Measurements from ENCODE around the gene BAX. TPM values are rescaled to one million over a fixed set of nuclear protein-coding genes. Genes with fewer than 3 reads are reported as not detected.

BAX gene
- total RNA-seq, 2 donors from 2014 or later, result 318 to 448 TPM

GRCh38 chr19:49004964-49005614 is 50.4 kb downstream of the BAX start:
- H3K27me3 Mint-ChIP-seq (ENCODE audit: low read depth), result no peaks in the 10 kb centered on the region
- no peaks in the 10 kb centered on the region for H3K4me1 Mint-ChIP-seq (ENCODE audit: low read depth)
- no peak overlapping the region for H3K4me3 Mint-ChIP-seq
- DNase-seq (no peak), ATAC-seq (replicated peaks in 1 of 2) (no peak)
- no peak overlapping the region for H3K27ac Mint-ChIP-seq
- peaks cover 5 to 6% of the 10 kb centered on the region in 2 donors for H3K36me3 Mint-ChIP-seq (ENCODE audit: insufficient read depth in 2 of 2)
- no peaks in the 10 kb centered on the region for H3K9me3 Mint-ChIP-seq

- ATAC-seq (replicated peaks in 1 of 2) (no peak), DNase-seq (no peak)
- H3K9me3 Mint-ChIP-seq, result no peaks in the 10 kb centered on the region
- peaks cover 5 to 11% of the 10 kb centered on the region in 2 donors for H3K36me3 Mint-ChIP-seq (ENCODE audit: insufficient read depth in 2 of 2)
- no peak overlapping the region for H3K27ac Mint-ChIP-seq
- no peaks in the 10 kb centered on the region for H3K4me1 Mint-ChIP-seq (ENCODE audit: low read depth)
- H3K27me3 Mint-ChIP-seq (ENCODE audit: low read depth), result no peaks in the 10 kb centered on the region
- H3K4me3 Mint-ChIP-seq, result no peak overlapping the region
Observed at GRCh38 chr19:49006905-49007304, 52.2 kb downstream of the BAX start.

GRCh38 chr19:49009828-49010227 is 55.2 kb downstream of the BAX start:
- Mint-ChIP-seq H3K36me3 (ENCODE audit: insufficient read depth in 2 of 2) (peaks cover 4 to 6% of the 10 kb centered on the region in 2 donors), H3K27ac (no peak overlapping the region), H3K4me3 (no peak overlapping the region), H3K4me1 (ENCODE audit: low read depth) (no peaks in the 10 kb centered on the region), H3K27me3 (ENCODE audit: low read depth) (no peaks in the 10 kb centered on the region), H3K9me3 (no peaks in the 10 kb centered on the region)
- ATAC-seq (replicated peaks in 1 of 2) (no peak), DNase-seq (no peak)

GRCh38 chr19:49010453-49010852 is 55.8 kb downstream of the BAX start:
- ATAC-seq (replicated peaks in 1 of 2) (no peak), DNase-seq (no peak)
- no peaks in the 10 kb centered on the region for H3K4me1 Mint-ChIP-seq (ENCODE audit: low read depth)
- H3K27ac Mint-ChIP-seq, result no peak overlapping the region
- H3K36me3 Mint-ChIP-seq (ENCODE audit: insufficient read depth in 2 of 2), result peaks cover 1 to 6% of the 10 kb centered on the region in 2 donors
- H3K27me3 Mint-ChIP-seq (ENCODE audit: low read depth), result no peaks in the 10 kb centered on the region
- H3K9me3 Mint-ChIP-seq, result no peaks in the 10 kb centered on the region
- H3K4me3 Mint-ChIP-seq, result no peak overlapping the region

- DNase-seq (no peak), ATAC-seq (replicated peaks in 1 of 2) (no peak)
- H3K27ac Mint-ChIP-seq, result no peak overlapping the region
- no peaks in the 10 kb centered on the region for H3K9me3 Mint-ChIP-seq
- peaks cover 1 to 8% of the 10 kb centered on the region in 2 donors for H3K36me3 Mint-ChIP-seq (ENCODE audit: insufficient read depth in 2 of 2)
- H3K27me3 Mint-ChIP-seq (ENCODE audit: low read depth), result no peaks in the 10 kb centered on the region
- no peak overlapping the region for H3K4me3 Mint-ChIP-seq
- no peaks in the 10 kb centered on the region for H3K4me1 Mint-ChIP-seq (ENCODE audit: low read depth)
Observed at GRCh38 chr19:49011194-49011593, 56.5 kb downstream of the BAX start.

Other genes with a start within 250 kb of the BAX start
- gene MAMSTR, start 235.2 kb upstream of the BAX start, total RNA-seq, result under 1 TPM; 0.69 to 0.89 TPM
- under 1 TPM; 0.53 to 0.86 TPM for gene RASIP1, start 214.3 kb upstream of the BAX start, total RNA-seq
- under 1 TPM; 0.14 to 0.32 TPM for gene IZUMO1, start 208.0 kb upstream of the BAX start, total RNA-seq
- gene FUT1, start 202.2 kb upstream of the BAX start, total RNA-seq, result under 1 TPM; 0.29 to 0.32 TPM
- not detected for gene FGF21, start 199.4 kb upstream of the BAX start, total RNA-seq
- 10 to 100 TPM; 42.1 to 49.5 TPM for gene BCAT2, start 143.8 kb upstream of the BAX start, total RNA-seq
- gene HSD17B14, start 118.4 kb upstream of the BAX start, total RNA-seq, result 1 to 10 TPM; 2.0 to 3.2 TPM
- 10 to 100 TPM; 16.2 to 24.5 TPM for gene PLEKHA4, start 86.3 kb upstream of the BAX start, total RNA-seq
- 100 to 1,000 TPM; 130 to 153 TPM for gene PPP1R15A, start 82.5 kb upstream of the BAX start, total RNA-seq
- 1 to 10 TPM in 1 of 2 donors, under 1 TPM in 1; 0.79 to 3.3 TPM for gene TULP2, start 56.1 kb upstream of the BAX start, total RNA-seq
- 100 to 1,000 TPM; 168 to 183 TPM for gene NUCB1, start 54.6 kb upstream of the BAX start, total RNA-seq
- 1 to 10 TPM; 3.2 to 3.6 TPM for gene DHDH, start 21.2 kb upstream of the BAX start, total RNA-seq
- 100 to 1,000 TPM; 681 to 811 TPM for gene FTL, start 10.4 kb downstream of the BAX start, total RNA-seq
- gene GYS1, start 38.4 kb downstream of the BAX start, total RNA-seq, result 10 to 100 TPM; 25.9 to 29.4 TPM
- 10 to 100 TPM; 83.4 to 92.5 TPM for gene RUVBL2, start 39.0 kb downstream of the BAX start, total RNA-seq
- not detected for gene LHB, start 62.2 kb downstream of the BAX start, total RNA-seq
- gene CGB3, start 69.5 kb downstream of the BAX start, total RNA-seq, result not detected
- 1 to 10 TPM in 1 of 2 donors, not detected in 1; 1.4 TPM for gene CGB2, start 77.0 kb downstream of the BAX start, total RNA-seq
- gene CGB1, start 82.0 kb downstream of the BAX start, total RNA-seq, result not detected
- not detected for gene CGB5, start 89.0 kb downstream of the BAX start, total RNA-seq
- gene CGB8, start 94.2 kb downstream of the BAX start, total RNA-seq, result not detected
- not detected for gene CGB7, start 102.9 kb downstream of the BAX start, total RNA-seq
- not detected for gene NTF4, start 109.9 kb downstream of the BAX start, total RNA-seq
- not detected for gene KCNA7, start 117.8 kb downstream of the BAX start, total RNA-seq
- gene SNRNP70, start 130.6 kb downstream of the BAX start, total RNA-seq, result 100 to 1,000 TPM; 165 to 175 TPM
- 1 to 10 TPM; 5.1 to 7.7 TPM for gene LIN7B, start 159.5 kb downstream of the BAX start, total RNA-seq
- gene C19orf73, start 164.3 kb downstream of the BAX start, total RNA-seq, result 1 to 10 TPM; 2.2 to 2.9 TPM
- 1 to 10 TPM; 6.2 to 9.0 TPM for gene PPFIA3, start 164.7 kb downstream of the BAX start, total RNA-seq
- not detected for gene HRC, start 200.5 kb downstream of the BAX start, total RNA-seq
- gene TRPM4, start 202.9 kb downstream of the BAX start, total RNA-seq, result 1 to 10 TPM in 1 of 2 donors, under 1 TPM in 1; 0.96 to 1.5 TPM

All from activated T-cell treated with anti-CD3 and anti-CD28 coated beads, Interleukin-2, amount 50 U/mL, for 72 hours (primary cell).